22Rv1 (cell line): ENCODE results near the gene BLOC1S6.

Source experiments
- ZFX ChIP-seq: fragments of 450-650 bp; IDR thresholded peaks from 2 replicates; pipeline ENCODE4 v1.6.1; 2017; ENCODE audit warnings: antibody characterized with exemption, borderline replicate concordance
- TF ChIP-seq, protein P1 (sequence below): fragments of 450-650 bp; IDR thresholded peaks from 2 replicates; pipeline ENCODE4 v1.5.1; 2017; ENCODE audit warnings: mild to moderate bottlenecking

DNA sequence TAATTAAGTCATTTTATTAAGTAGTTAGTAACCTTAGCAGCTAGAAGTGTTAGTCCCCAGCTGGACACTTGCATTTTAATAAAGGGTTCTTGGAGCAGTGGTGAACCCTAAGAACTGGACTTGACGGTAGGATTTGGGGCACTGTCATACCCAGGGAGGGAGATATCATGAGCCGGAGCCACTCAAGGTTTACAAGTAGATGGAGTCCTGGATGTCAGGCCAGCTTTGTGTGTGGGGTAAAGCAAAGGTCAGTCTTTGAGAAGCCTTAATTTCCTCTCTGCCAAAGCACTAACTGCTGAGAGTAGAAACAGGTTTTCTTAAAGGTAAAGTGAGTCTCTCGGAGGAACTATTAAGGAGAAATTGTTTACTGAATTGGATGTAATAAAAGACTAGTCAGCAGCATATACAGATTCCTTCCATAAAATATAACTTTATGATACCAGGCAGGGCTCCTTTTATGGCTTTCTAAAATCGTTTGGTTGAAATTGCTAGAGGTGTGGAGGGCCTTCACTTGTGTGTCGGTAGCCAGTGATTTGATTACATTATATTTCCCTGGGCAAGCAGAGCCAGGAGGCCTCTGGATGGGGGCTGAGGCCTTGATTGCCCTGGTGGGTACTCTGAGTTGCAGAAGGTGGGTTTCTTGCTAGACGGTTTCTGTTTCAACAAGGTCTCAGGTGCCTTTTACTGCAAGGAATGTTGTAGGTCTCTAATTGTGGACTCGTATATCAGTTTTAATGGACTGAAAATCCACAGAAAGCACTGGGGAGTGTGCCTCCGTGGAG, 70.8 kb downstream of the BLOC1S6 start:
- TF ChIP-seq, protein P1, sequence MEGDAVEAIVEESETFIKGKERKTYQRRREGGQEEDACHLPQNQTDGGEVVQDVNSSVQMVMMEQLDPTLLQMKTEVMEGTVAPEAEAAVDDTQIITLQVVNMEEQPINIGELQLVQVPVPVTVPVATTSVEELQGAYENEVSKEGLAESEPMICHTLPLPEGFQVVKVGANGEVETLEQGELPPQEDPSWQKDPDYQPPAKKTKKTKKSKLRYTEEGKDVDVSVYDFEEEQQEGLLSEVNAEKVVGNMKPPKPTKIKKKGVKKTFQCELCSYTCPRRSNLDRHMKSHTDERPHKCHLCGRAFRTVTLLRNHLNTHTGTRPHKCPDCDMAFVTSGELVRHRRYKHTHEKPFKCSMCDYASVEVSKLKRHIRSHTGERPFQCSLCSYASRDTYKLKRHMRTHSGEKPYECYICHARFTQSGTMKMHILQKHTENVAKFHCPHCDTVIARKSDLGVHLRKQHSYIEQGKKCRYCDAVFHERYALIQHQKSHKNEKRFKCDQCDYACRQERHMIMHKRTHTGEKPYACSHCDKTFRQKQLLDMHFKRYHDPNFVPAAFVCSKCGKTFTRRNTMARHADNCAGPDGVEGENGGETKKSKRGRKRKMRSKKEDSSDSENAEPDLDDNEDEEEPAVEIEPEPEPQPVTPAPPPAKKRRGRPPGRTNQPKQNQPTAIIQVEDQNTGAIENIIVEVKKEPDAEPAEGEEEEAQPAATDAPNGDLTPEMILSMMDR, result no peak
- TF ChIP-seq ZFX, result no peak
